Adrenal gland (tissue), 12 donors: Measurements from ENCODE around the gene SGO2. TPM values are rescaled to one million over a fixed set of nuclear protein-coding genes. Genes with fewer than 3 reads are reported as not detected.

Experiments
- DNase-seq, 7 donors: peaks; one replicate each; pipeline ENCODE4 v3.0.0-alpha.2; 2019 to 2020
- H3K27ac ChIP-seq, 5 donors: fragments of 200-600 bp; sonication (generic) in 4 of 5; 1 replicate in 3 of 5; 2 replicates in 2 of 5; pipeline versions ENCODE4 v1.5.1 to v1.8.0; 2016 to 2020; ENCODE audit warnings: mild to moderate bottlenecking in 1 of 5
- H3K27me3 ChIP-seq: fragments of 200-600 bp; 2 replicates; pipeline ENCODE4 v1.8.0; 2021
- H3K36me3 ChIP-seq, 2 donors: fragments of 200-600 bp; replicated peaks in 1 of 2; 1 replicate in 1 of 2; 2 replicates in 1 of 2; pipeline versions ENCODE4 v1.5.1 to v1.8.0; 2018 to 2022
- H3K4me1 ChIP-seq, 2 donors: fragments of 200-600 bp; replicated peaks in 1 of 2; 1 replicate in 1 of 2; 2 replicates in 1 of 2; pipeline versions ENCODE4 v1.5.1 to v1.8.0; 2018 to 2021
- H3K4me3 ChIP-seq, 4 donors: fragments of 200-600 bp; sonication (generic) in 3 of 4; one replicate each; pipeline ENCODE4 v1.5.1; 2016 to 2018
- H3K9me3 ChIP-seq, 3 donors: fragments of 200-600 bp; sonication (generic) in 1 of 3; replicated peaks in 1 of 3; 1 replicate in 2 of 3; 2 replicates in 1 of 3; pipeline versions ENCODE4 v1.5.1 to v1.8.0; 2016 to 2021
- POLR2A ChIP-seq, 2 donors: fragments of 450-650 bp; IDR thresholded peaks; one replicate each; pipeline ENCODE4 v1.6.1; 2017; ENCODE audit warnings: antibody characterized with exemption in 2 of 2, mild to moderate bottlenecking in 2 of 2, moderate library complexity in 1 of 2
- WGBS, 4 donors: extraction: QIAGEN DNeasy Blood & Tissue Kit in 2 of 4; methylation state at CpG; one replicate each; pipeline versions ENCODE4 v1.1.5 to v1.1.7; 2013 to 2017; 5-methylcytosine and 5-hydroxymethylcytosine counted together
- intact Hi-C, 2 donors: fragments of 100-400 bp; cut with DNase I; formaldehyde crosslinking; loops; one replicate each; pipeline versions ENCODE4 v1.14.1 to v1.15.0; 2022 to 2023
- polyA plus RNA-seq, 3 donors: library from polyadenylated mRNA; stranded (reverse); fragments of 200-250 nt in 2 of 3; fragments of 350-450 nt in 1 of 3; fragmentation: Illumina TruSeq in 1 of 3; extraction: RNeasy Lipid Tissue Mini Kit (QIAGEN cat#74804) in 1 of 3; gene quantifications; one replicate each; pipeline ENCODE4 v1.2.3, GENCODE V29; 2013 to 2014
- total RNA-seq, 9 donors: library from RNA; depleted of rRNA in 4 of 9; stranded (reverse); fragments of >200 nt in 4 of 9; fragments of 120-200 nt in 1 of 9; fragmentation: NEBNext Ultra II Directional in 1 of 9; extraction: Animal tissue kit (Norgen Biotek cat#: 25700) in 1 of 9; gene quantifications; one replicate each; pipeline versions ENCODE4 v1.1.0 to v1.2.4, GENCODE V29; 2013 to 2023
- TF ChIP-seq, protein P1 (sequence below), 6 experiments: fragments of 450-650 bp in 4 of 6; fragments of 200-600 bp in 2 of 6; sonication (generic) in 1 of 6; IDR thresholded peaks; 1 replicate in 5 of 6; 2 replicates in 1 of 6; pipeline versions ENCODE4 v1.5.1 to v1.8.0; 2016 to 2021; ENCODE audit warnings: antibody characterized with exemption in 6 of 6, mild to moderate bottlenecking in 2 of 6, moderate library complexity in 1 of 6
- donor health status: healthy with polysubstance abuse.
- donor health status: Bipolar disorder and iron deficiency.
- donor health status: DM: yes; HTN: yes; CAD: no.
- donor health status: DM: no; HTN: no; CAD: no.
- donor health status: DM: no; HTN: no; CAD: no.
- donor health status: DM: yes; HTN: yes; CAD: no.

The SGO2 gene
- total and polyA plus RNA-seq, 12 donors: 0.27 to 7.1 (median 1.7) TPM

DNA sequence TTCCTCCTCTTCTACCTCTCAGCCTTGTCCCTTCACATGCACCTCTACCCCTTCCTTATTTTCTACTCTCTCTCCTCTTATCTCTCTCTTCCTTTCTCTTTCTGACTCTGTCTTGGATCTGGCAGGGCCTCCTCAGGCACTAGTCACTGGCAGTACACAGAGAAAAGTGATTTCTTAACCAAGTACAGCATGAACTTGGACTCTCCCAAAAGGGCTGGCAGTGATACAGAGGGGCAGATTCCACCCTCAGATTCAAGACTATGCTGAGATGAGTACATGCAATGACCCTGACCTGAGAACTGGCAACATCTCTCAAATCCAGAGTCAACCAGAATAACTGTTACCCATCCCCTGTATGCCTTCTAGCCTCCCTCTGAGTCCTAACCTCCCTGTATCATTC lies 64.1 kb downstream of the SGO2 start:
- no peaks in the 10 kb centered on the region for H3K27me3 ChIP-seq
- peaks cover 34 to 60% of the 10 kb centered on the region in 2 donors for H3K4me1 ChIP-seq
- peak overlapping the region in 1 of 4 donors; percentile 38 for H3K4me3 ChIP-seq
- H3K9me3 ChIP-seq: no peaks in the 10 kb centered on the region
- intact Hi-C loops: no loop called here
- peaks cover 0 to 3% of the 10 kb centered on the region in 2 donors for H3K36me3 ChIP-seq
- DNase-seq: peak; percentile 60 to 92 (median 84)
- TF ChIP-seq, protein P1, sequence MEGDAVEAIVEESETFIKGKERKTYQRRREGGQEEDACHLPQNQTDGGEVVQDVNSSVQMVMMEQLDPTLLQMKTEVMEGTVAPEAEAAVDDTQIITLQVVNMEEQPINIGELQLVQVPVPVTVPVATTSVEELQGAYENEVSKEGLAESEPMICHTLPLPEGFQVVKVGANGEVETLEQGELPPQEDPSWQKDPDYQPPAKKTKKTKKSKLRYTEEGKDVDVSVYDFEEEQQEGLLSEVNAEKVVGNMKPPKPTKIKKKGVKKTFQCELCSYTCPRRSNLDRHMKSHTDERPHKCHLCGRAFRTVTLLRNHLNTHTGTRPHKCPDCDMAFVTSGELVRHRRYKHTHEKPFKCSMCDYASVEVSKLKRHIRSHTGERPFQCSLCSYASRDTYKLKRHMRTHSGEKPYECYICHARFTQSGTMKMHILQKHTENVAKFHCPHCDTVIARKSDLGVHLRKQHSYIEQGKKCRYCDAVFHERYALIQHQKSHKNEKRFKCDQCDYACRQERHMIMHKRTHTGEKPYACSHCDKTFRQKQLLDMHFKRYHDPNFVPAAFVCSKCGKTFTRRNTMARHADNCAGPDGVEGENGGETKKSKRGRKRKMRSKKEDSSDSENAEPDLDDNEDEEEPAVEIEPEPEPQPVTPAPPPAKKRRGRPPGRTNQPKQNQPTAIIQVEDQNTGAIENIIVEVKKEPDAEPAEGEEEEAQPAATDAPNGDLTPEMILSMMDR (IDR thresholded peaks at IDR 0.05): no peak
- TF ChIP-seq POLR2A (IDR thresholded peaks at IDR 0.05): peak in 1 of 2 donors; percentile 81
- peak overlapping the region; percentile 18 to 96 (median 81) for H3K27ac ChIP-seq

DNA sequence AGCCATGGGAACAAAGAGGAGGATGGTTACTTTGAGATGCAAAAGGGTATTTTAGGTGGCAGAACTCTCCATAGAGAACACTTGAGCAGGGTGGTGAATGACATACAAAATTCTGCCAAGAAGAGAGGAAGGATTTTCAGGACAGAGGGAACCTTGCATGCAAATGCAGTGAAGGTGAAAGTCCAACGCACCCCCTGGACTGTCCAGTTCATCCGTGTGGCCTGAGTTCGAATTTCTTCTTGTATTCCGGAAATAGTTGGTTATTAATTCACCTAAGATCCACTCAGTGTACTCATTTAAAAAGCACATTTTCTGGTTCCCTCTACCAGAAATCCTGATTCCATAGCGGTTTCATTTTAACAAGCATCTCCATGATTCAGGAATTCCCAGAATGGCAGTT lies 65.3 kb downstream of the SGO2 start:
- intact Hi-C loops: no loop called here
- no peak overlapping the region for H3K4me3 ChIP-seq
- 78 to 88% (median 84%) methylated on average over 5 of the region's 5 CpGs for WGBS, 4 donors
- H3K27me3 ChIP-seq: no peaks in the 10 kb centered on the region
- H3K4me1 ChIP-seq: peaks cover 34 to 60% of the 10 kb centered on the region in 2 donors
- peak overlapping the region in 3 of 5 donors; percentile 6 to 96 (median 81) for H3K27ac ChIP-seq
- peaks cover 0 to 15% of the 10 kb centered on the region in 2 donors for H3K36me3 ChIP-seq
- TF ChIP-seq, protein P1 (IDR thresholded peaks at IDR 0.05): no peak
- TF ChIP-seq POLR2A (IDR thresholded peaks at IDR 0.05): no peak
- no peaks in the 10 kb centered on the region for H3K9me3 ChIP-seq
- no peak for DNase-seq

DNA sequence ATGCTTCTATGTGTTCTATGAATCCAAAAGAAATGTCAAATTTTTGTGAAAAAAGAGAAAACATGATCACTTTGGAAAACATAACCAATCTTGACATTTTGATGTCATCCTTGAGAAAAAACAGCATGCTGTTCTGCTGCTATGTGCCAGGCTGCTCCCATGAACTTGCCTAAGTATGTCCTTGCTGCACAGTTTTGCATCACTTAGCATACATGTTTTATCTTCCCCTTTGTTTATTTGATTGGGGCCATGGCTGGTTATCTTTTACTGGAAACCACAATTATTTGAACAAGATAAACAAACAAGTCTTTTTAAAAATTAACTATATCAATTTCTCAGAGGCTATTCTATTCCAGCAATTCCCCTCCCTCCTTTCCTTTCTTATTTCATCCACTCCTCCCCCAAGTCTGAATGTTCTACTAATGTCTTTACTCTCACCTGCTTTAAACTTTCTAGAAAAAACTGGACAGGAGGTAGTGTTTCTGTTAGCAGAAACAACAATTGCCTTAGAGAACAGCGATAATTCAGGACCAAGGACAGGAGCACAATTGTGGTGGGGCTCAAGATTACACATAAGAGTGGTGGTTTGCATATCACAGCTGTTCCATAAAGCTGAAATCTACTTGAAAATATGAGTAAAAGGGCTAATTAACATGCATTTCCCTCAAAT lies 66.5 kb downstream of the SGO2 start:
- H3K4me3 ChIP-seq: no peak overlapping the region
- no peak for DNase-seq
- peaks cover 0 to 27% of the 10 kb centered on the region in 2 donors for H3K36me3 ChIP-seq
- intact Hi-C loops: no loop called here
- peak overlapping the region in 4 of 5 donors; percentile 6 to 96 (median 14) for H3K27ac ChIP-seq
- 53 to 77% (median 55%) methylated on average over 1 of the region's 1 CpG for WGBS, 4 donors
- no peaks in the 10 kb centered on the region for H3K27me3 ChIP-seq
- no peak for TF ChIP-seq POLR2A (IDR thresholded peaks at IDR 0.05)
- TF ChIP-seq, protein P1 (IDR thresholded peaks at IDR 0.05): no peak
- H3K9me3 ChIP-seq: no peaks in the 10 kb centered on the region
- peaks cover 34 to 60% of the 10 kb centered on the region in 2 donors for H3K4me1 ChIP-seq

DNA sequence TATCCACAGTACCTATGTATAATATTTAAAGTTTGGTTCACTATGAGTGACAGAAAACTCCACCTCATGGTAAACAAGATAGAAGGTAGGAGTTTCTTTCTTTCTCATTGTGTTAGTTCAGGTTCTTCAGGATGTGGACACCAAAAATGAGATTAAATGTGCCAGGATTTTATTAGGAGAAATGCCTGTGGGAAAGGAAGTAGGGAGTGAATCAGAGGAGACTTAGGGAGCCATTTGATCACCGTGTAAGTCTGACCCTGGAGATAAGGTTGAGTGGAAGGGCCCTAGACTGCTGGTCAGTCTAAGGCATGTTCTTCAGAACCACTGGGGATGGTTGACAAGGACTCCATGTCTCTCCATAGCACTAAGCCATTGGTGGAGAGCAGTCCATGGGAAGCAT lies 67.9 kb downstream of the SGO2 start:
- no peak for DNase-seq
- intact Hi-C loops: no loop called here

More for the DNA sequence above, 67.9 kb downstream of the SGO2 start:
- 28 to 50% (median 37%) methylated on average over 1 of the region's 1 CpG for WGBS, 4 donors
- Histone ChIP-seq H3K27ac (peak overlapping the region in 2 of 5 donors; percentile 31 to 58), H3K36me3 (peaks cover 0 to 41% of the 10 kb centered on the region in 2 donors), H3K27me3 (no peaks in the 10 kb centered on the region), H3K4me1 (peaks cover 34 to 62% of the 10 kb centered on the region in 2 donors), H3K9me3 (no peaks in the 10 kb centered on the region), H3K4me3 (no peak overlapping the region)
- TF ChIP-seq, protein P1 (IDR thresholded peaks at IDR 0.05): no peak
- TF ChIP-seq POLR2A (IDR thresholded peaks at IDR 0.05): no peak
